Prostate gland (tissue), 2 donors: Measurements from ENCODE around the gene CCDC124. TPM values are rescaled to one million over a fixed set of nuclear protein-coding genes. Genes with fewer than 3 reads are reported as not detected.
A peak's percentile ranks its signal among the peaks of the same experiment; 100 is the strongest.

Experiments used
- DNase-seq: peaks from one replicate; pipeline ENCODE4 v3.0.0-alpha.2; 2019; ENCODE audit warnings: low spot score
- H3K27ac ChIP-seq, 2 donors: fragments of 200-600 bp; sonication (generic); 2 replicates each; pipeline ENCODE4 v1.5.1; 2017 to 2019
- H3K27me3 ChIP-seq: fragments of 200-600 bp; sonication (generic); replicated peaks from 2 replicates; pipeline ENCODE4 v1.5.1; 2019; ENCODE audit not compliant: insufficient read depth
- H3K36me3 ChIP-seq, 2 donors: fragments of 200-600 bp; sonication (generic); 1 replicate in 1 of 2; 2 replicates in 1 of 2; pipeline versions ENCODE4 v1.5.1 to v1.8.1; 2017 to 2019
- H3K4me1 ChIP-seq: fragments of 200-600 bp; sonication (generic); replicated peaks from 2 replicates; pipeline ENCODE4 v1.5.1; 2019
- H3K4me3 ChIP-seq, 2 donors: fragments of 200-600 bp; sonication (generic); 2 replicates each; pipeline ENCODE4 v1.5.1; 2017 to 2019
- H3K9me3 ChIP-seq: fragments of 200-600 bp; sonication (generic); 2 replicates; pipeline ENCODE4 v1.5.1; 2017
- CTCF ChIP-seq, 4 experiments: fragments of 200-600 bp in 2 of 4; fragments of 450-650 bp in 2 of 4; sonication (generic) in 2 of 4; IDR thresholded peaks; 1 replicate in 3 of 4; 2 replicates in 1 of 4; pipeline ENCODE4 v1.5.1; 2016 to 2019; ENCODE audit warnings: antibody characterized with exemption in 4 of 4, mild to moderate bottlenecking in 2 of 4, moderate library complexity in 2 of 4
- POLR2A ChIP-seq: fragments of 450-650 bp; IDR thresholded peaks from one replicate; pipeline ENCODE4 v1.6.1; 2016; ENCODE audit warnings: antibody characterized with exemption, mild to moderate bottlenecking
- POLR2AphosphoS5 ChIP-seq: sonication (generic); formaldehyde crosslinking; IDR thresholded peaks from one replicate; pipeline ENCODE4 v1.6.1; 2017; ENCODE audit warnings: antibody characterized with exemption
- WGBS: methylation state at CpG from one replicate; pipeline ENCODE4 v1.1.5; 2018; 5-methylcytosine and 5-hydroxymethylcytosine counted together
- intact Hi-C: fragments of 100-400 bp; cut with DNase I; formaldehyde crosslinking; loops from one replicate; pipeline ENCODE4 v1.14.2; 2022
- total RNA-seq, 2 donors: library from RNA; depleted of rRNA; stranded (reverse); fragments of >200 nt; gene quantifications; one replicate each; pipeline ENCODE4 v1.1.0, GENCODE V29; 2016

The CCDC124 gene
- total RNA-seq, 2 donors from 2014 or later, result 48.7 to 52.2 TPM

GRCh38 chr19:17942582-17943273 lies 9.9 kb downstream of the CCDC124 start:
- no peak for TF ChIP-seq POLR2A
- no peak for TF ChIP-seq CTCF (IDR thresholded peaks at IDR 0.05)
- no peak for TF ChIP-seq POLR2AphosphoS5
- H3K27ac ChIP-seq, result no peak overlapping the region
- H3K36me3 ChIP-seq, result no peaks in the 10 kb centered on the region
- intact Hi-C loops, result loop anchor here (10.0 kb wide), 1 partner anchor 112 kb away; no protein-coding TSS in a partner anchor
- WGBS, result 72% methylated on average over 41 of the region's 41 CpGs
- no peaks in the 10 kb centered on the region for H3K9me3 ChIP-seq
- DNase-seq, result no peak
- no peaks in the 10 kb centered on the region for H3K27me3 ChIP-seq
- H3K4me1 ChIP-seq, result no peaks in the 10 kb centered on the region
- H3K4me3 ChIP-seq, result no peak overlapping the region

GRCh38 chr19:17943274-17944221 lies 10.7 kb downstream of the CCDC124 start:
- Histone ChIP-seq H3K36me3 (no peaks in the 10 kb centered on the region), H3K4me3 (no peak overlapping the region), H3K4me1 (no peaks in the 10 kb centered on the region), H3K27ac (no peak overlapping the region), H3K27me3 (no peaks in the 10 kb centered on the region), H3K9me3 (no peaks in the 10 kb centered on the region)
- intact Hi-C loops, result loop anchor here (10.0 kb wide), 1 partner anchor 111 kb away; no protein-coding TSS in a partner anchor
- no peak for TF ChIP-seq POLR2A
- no peak for TF ChIP-seq POLR2AphosphoS5
- no peak for TF ChIP-seq CTCF (IDR thresholded peaks at IDR 0.05)
- WGBS, result 74% methylated on average over 40 of the region's 57 CpGs
- no peak for DNase-seq

- TF ChIP-seq CTCF (IDR thresholded peaks at IDR 0.05) (no peak), POLR2AphosphoS5 (no peak), POLR2A (no peak)
Measured at GRCh38 chr19:17944301-17944700, 11.5 kb downstream of the CCDC124 start.

GRCh38 chr19:17946965-17947784 lies 14.4 kb downstream of the CCDC124 start:
- H3K36me3 ChIP-seq, result no peaks in the 10 kb centered on the region
- H3K9me3 ChIP-seq, result no peaks in the 10 kb centered on the region
- TF ChIP-seq POLR2AphosphoS5 (no peak), CTCF (IDR thresholded peaks at IDR 0.05) (no peak), POLR2A (no peak)
- H3K27ac ChIP-seq, result peak overlapping the region; percentile 38 to 59
- no peaks in the 10 kb centered on the region for H3K4me1 ChIP-seq
- no peak for DNase-seq
- 19% methylated on average over 29 of the region's 29 CpGs for WGBS
- H3K4me3 ChIP-seq, result peak overlapping the region; percentile 74
- intact Hi-C loops, result loop anchor here (10.0 kb wide), 1 partner anchor 108 kb away; no protein-coding TSS in a partner anchor
- peaks cover 9% of the 10 kb centered on the region for H3K27me3 ChIP-seq

More at GRCh38 chr19:17944301-17944700, 11.5 kb downstream of the CCDC124 start:
- Histone ChIP-seq H3K4me3 (no peak overlapping the region), H3K9me3 (no peaks in the 10 kb centered on the region), H3K27ac (no peak overlapping the region), H3K4me1 (no peaks in the 10 kb centered on the region), H3K36me3 (no peaks in the 10 kb centered on the region), H3K27me3 (no peaks in the 10 kb centered on the region)
- no peak for DNase-seq
- 48% methylated on average over 4 of the region's 4 CpGs for WGBS
- intact Hi-C loops, result loop anchor here (10.0 kb wide), 1 partner anchor 110 kb away; no protein-coding TSS in a partner anchor
